HUES6 (cell line): ENCODE results near the gene BCAS1.

ENCODE experiments used
- H3K27ac ChIP-seq: 2 replicates; pipeline ENCODE4 v1.7.0; 2013; ENCODE audit warnings: low read depth, mild to moderate bottlenecking, low read length, inconsistent platforms
- H3K27me3 ChIP-seq: 2 replicates; pipeline ENCODE4 v1.6.1; 2013; ENCODE audit warnings: low read length; ENCODE audit not compliant: control insufficient read depth, insufficient read depth
- H3K36me3 ChIP-seq: 2 replicates; pipeline ENCODE4 v1.6.1; 2013; ENCODE audit warnings: low read length; ENCODE audit not compliant: control insufficient read depth, insufficient read depth
- H3K4me1 ChIP-seq: 2 replicates; pipeline ENCODE4 v1.6.1; 2013; ENCODE audit warnings: low read length; ENCODE audit not compliant: control insufficient read depth, insufficient read depth
- H3K4me3 ChIP-seq: 2 replicates; pipeline ENCODE4 v1.5.1; 2013; ENCODE audit warnings: low read depth, low read length
- H3K9ac ChIP-seq: one replicate; pipeline ENCODE4 v1.6.1; 2013; ENCODE audit warnings: mild to moderate bottlenecking, low read length
- H3K9me3 ChIP-seq: 2 replicates; pipeline ENCODE4 v1.6.1; 2013; ENCODE audit warnings: low read depth, low read length; ENCODE audit not compliant: control insufficient read depth, insufficient read depth

The BCAS1 gene

GRCh38 chr20:53900380-53900999 lies 169.9 kb downstream of the BCAS1 start:
- H3K36me3 ChIP-seq, result no peaks in the 10 kb centered on the region
- no peak overlapping the region for H3K4me3 ChIP-seq
- H3K4me1 ChIP-seq, result peaks cover 40% of the 10 kb centered on the region
- H3K9ac ChIP-seq, result no peak overlapping the region
- H3K27me3 ChIP-seq, result no peaks in the 10 kb centered on the region
- H3K27ac ChIP-seq, result no peak overlapping the region
- no peaks in the 10 kb centered on the region for H3K9me3 ChIP-seq

DNA sequence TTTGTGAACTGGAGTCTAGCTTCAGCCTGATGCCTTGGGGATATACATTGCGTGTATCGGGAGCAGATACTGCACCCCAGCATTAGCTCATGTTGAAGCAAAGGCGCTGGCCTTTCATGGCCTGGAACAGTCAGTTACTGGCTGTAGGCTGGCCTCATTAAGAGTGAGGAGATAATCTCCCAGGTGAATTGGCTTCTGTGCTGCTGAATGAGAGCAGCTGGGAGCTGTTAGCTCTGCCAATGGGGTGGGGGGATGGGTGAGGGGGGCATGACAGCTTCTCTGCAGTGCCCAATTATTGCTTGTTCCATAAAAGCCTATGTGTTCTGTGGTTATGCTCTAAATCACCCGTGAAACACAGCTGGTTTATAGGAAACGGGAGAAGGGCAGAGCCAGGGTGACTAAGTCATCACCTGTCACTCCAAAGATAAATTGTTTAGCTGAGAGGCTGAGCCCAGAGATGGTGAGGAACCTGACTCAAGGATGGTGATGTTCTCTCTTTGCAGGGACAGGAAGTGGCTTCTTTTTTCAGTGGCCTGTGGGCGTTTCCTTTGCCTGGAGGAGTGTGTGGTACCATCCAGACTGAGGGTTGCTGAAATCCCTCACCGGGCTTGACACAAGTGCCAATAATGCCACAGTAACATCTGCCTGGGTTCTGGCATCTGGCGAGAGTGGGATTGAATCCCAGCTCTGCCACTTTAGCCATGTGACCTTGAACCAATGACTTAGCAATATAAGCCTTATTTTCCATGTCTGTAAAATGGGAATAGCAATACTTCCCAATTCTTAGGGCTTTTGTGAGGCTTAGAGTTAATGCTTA lies 170.8 kb downstream of the BCAS1 start:
- Histone ChIP-seq H3K9ac (no peak overlapping the region), H3K4me1 (peaks cover 40% of the 10 kb centered on the region), H3K9me3 (no peaks in the 10 kb centered on the region), H3K36me3 (no peaks in the 10 kb centered on the region), H3K27me3 (no peaks in the 10 kb centered on the region), H3K27ac (no peak overlapping the region), H3K4me3 (no peak overlapping the region)

DNA sequence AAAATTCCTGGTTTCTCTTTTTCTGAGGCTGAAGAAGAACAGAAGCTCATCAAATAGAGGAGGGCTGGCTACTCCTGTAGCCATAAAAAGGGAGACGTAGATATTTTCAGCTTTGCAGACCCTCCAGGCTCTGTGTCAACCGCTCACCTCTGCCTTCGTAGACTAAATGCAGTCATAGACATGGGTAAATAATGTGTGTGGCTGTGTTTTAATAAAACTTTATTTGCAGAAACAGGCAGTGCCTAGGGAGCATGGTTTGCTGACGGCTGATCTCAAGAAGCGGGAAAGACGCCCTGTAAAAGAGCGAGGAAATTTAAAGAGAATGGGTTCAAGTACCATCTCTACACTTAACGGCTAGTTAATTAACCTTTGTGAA lies 171.8 kb downstream of the BCAS1 start:
- H3K9me3 ChIP-seq, result no peaks in the 10 kb centered on the region
- no peak overlapping the region for H3K9ac ChIP-seq
- no peak overlapping the region for H3K4me3 ChIP-seq
- peaks cover 40% of the 10 kb centered on the region for H3K4me1 ChIP-seq
- no peaks in the 10 kb centered on the region for H3K27me3 ChIP-seq
- H3K36me3 ChIP-seq, result no peaks in the 10 kb centered on the region
- no peak overlapping the region for H3K27ac ChIP-seq

- no peak overlapping the region for H3K27ac ChIP-seq
- H3K4me1 ChIP-seq, result peaks cover 41% of the 10 kb centered on the region
These were observed 172.4 kb downstream of the BCAS1 start for GRCh38 chr20:53897884-53898555.

DNA sequence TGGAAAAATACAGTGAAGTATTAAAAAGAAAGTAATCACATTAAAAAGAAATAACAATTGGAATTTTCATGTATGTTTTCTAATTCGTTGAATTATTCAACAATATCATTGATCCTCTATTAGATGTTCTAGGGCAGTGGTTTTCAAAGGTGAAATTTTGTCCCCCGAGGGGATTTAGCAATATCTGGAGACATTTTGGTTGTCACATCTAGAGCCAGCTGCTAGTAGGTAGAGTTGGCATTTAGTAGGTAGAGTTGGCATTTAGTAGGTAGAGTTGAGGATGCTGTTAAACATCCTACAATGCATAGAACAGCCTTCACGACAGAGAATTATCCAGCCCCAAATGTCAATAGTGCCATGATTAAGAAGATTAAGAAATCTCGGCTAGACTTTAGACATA lies 173.7 kb downstream of the BCAS1 start:
- no peak overlapping the region for H3K27ac ChIP-seq

More at GRCh38 chr20:53897884-53898555, 172.4 kb downstream of the BCAS1 start:
- Histone ChIP-seq H3K27me3 (no peaks in the 10 kb centered on the region), H3K36me3 (no peaks in the 10 kb centered on the region), H3K9me3 (no peaks in the 10 kb centered on the region), H3K4me3 (no peak overlapping the region), H3K9ac (no peak overlapping the region)

DNA sequence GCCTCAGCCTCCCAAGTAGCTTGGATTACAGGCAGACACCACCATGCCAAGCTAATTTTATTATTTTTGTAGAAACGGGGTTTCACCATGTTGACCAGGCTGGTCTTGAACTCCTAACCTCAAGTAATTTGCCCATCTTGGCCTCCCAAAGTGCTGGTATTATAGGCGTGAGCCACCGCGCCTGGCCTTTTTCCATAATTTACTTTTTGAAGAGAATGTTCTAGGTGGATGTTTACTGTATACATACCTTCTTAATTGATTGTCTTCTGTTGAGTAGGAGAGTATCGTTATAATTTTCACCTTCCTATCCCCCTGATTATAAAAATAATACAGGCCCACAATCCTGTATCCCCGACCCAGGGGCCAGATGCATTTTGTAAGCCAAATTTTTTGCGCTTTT lies 174.4 kb downstream of the BCAS1 start:
- H3K4me1 ChIP-seq, result peaks cover 36% of the 10 kb centered on the region
- H3K9ac ChIP-seq, result no peak overlapping the region
- H3K9me3 ChIP-seq, result peaks cover 8% of the 10 kb centered on the region; the same call in 1 of the 2 replicates
- H3K27me3 ChIP-seq, result no peaks in the 10 kb centered on the region
- H3K36me3 ChIP-seq, result no peaks in the 10 kb centered on the region
- H3K4me3 ChIP-seq, result no peak overlapping the region
- H3K27ac ChIP-seq, result no peak overlapping the region

More for the DNA sequence above, 173.7 kb downstream of the BCAS1 start:
- Histone ChIP-seq H3K9me3 (peaks cover 3% of the 10 kb centered on the region; the same call in 1 of the 2 replicates), H3K27me3 (no peaks in the 10 kb centered on the region), H3K4me1 (peaks cover 41% of the 10 kb centered on the region), H3K9ac (no peak overlapping the region), H3K4me3 (no peak overlapping the region), H3K36me3 (no peaks in the 10 kb centered on the region)

GRCh38 chr20:53895385-53895755 lies 175.0 kb downstream of the BCAS1 start:
- Histone ChIP-seq H3K9ac (no peak overlapping the region), H3K27me3 (no peaks in the 10 kb centered on the region), H3K4me3 (no peak overlapping the region), H3K9me3 (peaks cover 10% of the 10 kb centered on the region; the same call in 1 of the 2 replicates), H3K27ac (no peak overlapping the region), H3K36me3 (no peaks in the 10 kb centered on the region), H3K4me1 (peaks cover 33% of the 10 kb centered on the region)

DNA sequence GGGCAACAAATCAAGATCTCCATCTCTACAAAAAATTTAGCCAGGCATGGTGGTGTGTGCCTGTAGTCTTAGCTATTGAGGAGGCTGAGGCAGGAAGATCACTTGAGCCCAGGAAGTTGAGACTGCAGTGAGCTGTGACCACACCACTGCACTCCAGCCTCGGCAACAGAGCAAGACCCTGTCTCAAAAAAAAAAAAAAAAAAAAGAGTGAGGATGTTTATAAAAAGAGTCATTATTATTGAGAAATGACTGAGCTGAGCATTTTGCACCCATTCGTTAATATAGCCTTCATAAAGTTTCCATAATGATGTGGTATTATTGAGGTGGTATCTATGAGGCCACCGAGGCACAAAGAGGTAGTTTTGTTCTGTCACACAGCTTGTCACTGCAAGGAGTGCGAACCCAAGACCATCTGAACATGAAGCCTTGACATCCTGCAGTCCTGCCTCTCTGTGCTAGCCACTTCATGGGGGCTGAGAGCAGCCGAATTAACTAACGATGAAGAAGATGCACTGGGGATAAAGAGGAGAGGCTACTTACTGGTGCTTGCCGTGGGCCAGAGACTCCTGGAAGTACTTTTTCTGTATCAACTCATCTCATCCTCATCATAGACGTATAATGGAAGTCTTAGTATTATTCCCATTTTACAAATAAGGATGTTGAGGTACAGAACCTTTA lies 175.5 kb downstream of the BCAS1 start:
- H3K9me3 ChIP-seq, result peaks cover 10% of the 10 kb centered on the region; the same call in 1 of the 2 replicates
- peaks cover 30% of the 10 kb centered on the region for H3K4me1 ChIP-seq
- H3K27me3 ChIP-seq, result no peaks in the 10 kb centered on the region
- H3K27ac ChIP-seq, result no peak overlapping the region
- no peaks in the 10 kb centered on the region for H3K36me3 ChIP-seq
- no peak overlapping the region for H3K9ac ChIP-seq
- no peak overlapping the region for H3K4me3 ChIP-seq
